ENCODE measurements around the gene CMTM2.

Gene CMTM2

GRCh38 chr16:66578651-66579531 is at the start of gene CMTM2:
TSS of gene CMTM2 (plus strand) at chr16:66579463. CDS start at chr16:66579608, 145 bp downstream.
- no peak for DNase-seq

- DNase-seq = no peak
These were observed 49.8 kb upstream of the CMTM2 start for GRCh38 chr16:66529475-66529874.

GRCh38 chr16:66534376-66534799 is 44.9 kb upstream of the CMTM2 start:
- no peak for DNase-seq

- DNase-seq = no peak
These were observed 42.7 kb upstream of the CMTM2 start for GRCh38 chr16:66536525-66536924.

- no peak for DNase-seq
These were observed 42.0 kb upstream of the CMTM2 start for GRCh38 chr16:66537236-66537635.

GRCh38 chr16:66538910-66539309 is 40.4 kb upstream of the CMTM2 start:
- DNase-seq = no peak

- DNase-seq = no peak
These were observed 39.4 kb upstream of the CMTM2 start for GRCh38 chr16:66539623-66540469.

- no peak for DNase-seq
These were observed 37.6 kb upstream of the CMTM2 start for GRCh38 chr16:66541388-66542355.

- no peak for DNase-seq
These were observed 36.9 kb upstream of the CMTM2 start for GRCh38 chr16:66542396-66542795.

- no peak for DNase-seq
These were observed 35.7 kb upstream of the CMTM2 start for GRCh38 chr16:66543541-66543940.

GRCh38 chr16:66544016-66544757 is 35.1 kb upstream of the CMTM2 start:
- DNase-seq = no peak

- no peak for DNase-seq
These were observed 31.9 kb upstream of the CMTM2 start for GRCh38 chr16:66547101-66547989.

- no peak for DNase-seq
These were observed 31.2 kb upstream of the CMTM2 start for GRCh38 chr16:66548068-66548467.

- DNase-seq = no peak
These were observed 30.4 kb upstream of the CMTM2 start for GRCh38 chr16:66548868-66549267.

GRCh38 chr16:66549284-66550131 is 29.8 kb upstream of the CMTM2 start, which contains the start of gene TK2:
TSS of gene TK2 (minus strand) at chr16:66550122. CDS start at chr16:66550061, 61 bp downstream.
- peak; percentile 28 for DNase-seq

GRCh38 chr16:66551348-66551759 is 27.9 kb upstream of the CMTM2 start:
- peak; percentile 35 for DNase-seq

- DNase-seq = no peak
These were observed 27.4 kb upstream of the CMTM2 start for GRCh38 chr16:66551788-66552285.

GRCh38 chr16:66552286-66553177 is 26.7 kb upstream of the CMTM2 start, which contains the start of gene CKLF:
TSS of gene CKLF (plus strand) at chr16:66552576. CDS start at chr16:66552716, 140 bp downstream.
- DNase-seq = peak; percentile 90

Measured in activated CD4-positive, alpha-beta T cell treated with anti-CD3 and anti-CD28 coated beads for 1 hour (primary cell).